Right lung (tissue), 5 donors: Measurements from ENCODE around the gene ATL3. TPM values are rescaled to one million over a fixed set of nuclear protein-coding genes. Genes with fewer than 3 reads are reported as not detected.
"Not testable (repeated sequence)": the region's sequence is repeated elsewhere in the genome, so short reads cannot be mapped to it uniquely, and the experiment has no call there.

Experiments
- DNase-seq, 2 donors: peaks; one replicate each; pipeline ENCODE4 v3.0.0-alpha.2; 2013
- polyA plus RNA-seq, 5 donors: library from polyadenylated mRNA; unstranded; fragments of 120-200 nt; gene quantifications; one replicate each; pipeline versions ENCODE4 v1.2.1 to v1.2.3, GENCODE V29; 2013; ENCODE audit warnings: inconsistent platforms in 1 of 5, low replicate concordance in 1 of 5; ENCODE audit not compliant: insufficient read length in 5 of 5, insufficient read depth in 1 of 5

The ATL3 gene
- polyA plus RNA-seq, 5 donors = 15.2 to 21.7 (median 19.0) TPM

DNA sequence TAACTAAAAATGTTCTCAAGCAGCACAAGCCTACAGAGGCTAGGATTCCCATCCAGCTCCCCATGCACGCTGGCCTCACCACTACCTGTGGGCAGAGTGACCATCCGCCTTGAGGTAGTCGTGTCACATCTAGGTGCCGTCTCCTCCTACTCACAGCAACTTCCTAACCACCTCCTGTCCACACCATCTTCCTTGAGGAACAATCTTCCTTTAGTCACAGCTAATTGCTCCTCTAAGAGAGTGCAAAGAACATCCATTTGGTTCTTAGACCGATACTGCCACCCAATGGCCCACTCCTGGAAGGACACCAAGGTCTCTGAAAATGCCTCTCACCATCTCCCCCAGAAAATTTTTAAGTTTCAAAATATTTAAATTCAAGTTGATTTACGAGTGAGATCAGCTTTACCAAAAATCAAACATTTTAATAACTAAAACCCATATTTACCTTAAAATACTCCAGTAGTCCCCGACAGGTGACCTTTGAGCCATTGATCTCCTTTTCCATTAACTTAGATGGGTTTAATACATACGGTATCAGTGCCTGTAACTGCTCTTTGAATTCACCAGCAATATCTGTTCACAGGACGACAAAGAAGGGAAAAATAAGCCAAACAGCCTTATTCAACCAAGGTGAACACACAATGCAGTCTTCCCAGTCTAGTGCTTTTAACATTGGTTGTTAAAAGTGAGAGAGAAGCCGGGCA is 35.3 kb downstream of the ATL3 start:
- peak; percentile 38 to 52 for DNase-seq

DNA sequence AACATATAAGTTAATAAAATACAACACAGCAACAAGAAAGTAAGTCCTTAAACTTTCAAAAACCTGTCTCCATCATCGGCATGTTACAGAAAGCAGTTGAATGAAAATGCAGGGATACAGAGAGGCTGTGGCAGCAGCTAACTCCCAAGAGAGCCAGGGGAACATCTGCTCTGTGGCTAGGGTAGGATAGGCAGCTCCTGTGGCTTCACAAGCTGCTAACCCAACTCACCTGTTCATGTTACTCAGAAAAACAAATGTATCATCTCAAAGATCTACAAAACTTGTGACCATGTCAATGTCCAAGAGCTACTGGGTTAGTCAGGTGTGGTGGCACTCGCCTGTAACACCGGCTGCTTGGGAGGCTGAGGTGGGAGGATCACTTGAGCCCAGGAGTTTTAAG is 41.8 kb downstream of the ATL3 start:
- no peak for DNase-seq

DNA sequence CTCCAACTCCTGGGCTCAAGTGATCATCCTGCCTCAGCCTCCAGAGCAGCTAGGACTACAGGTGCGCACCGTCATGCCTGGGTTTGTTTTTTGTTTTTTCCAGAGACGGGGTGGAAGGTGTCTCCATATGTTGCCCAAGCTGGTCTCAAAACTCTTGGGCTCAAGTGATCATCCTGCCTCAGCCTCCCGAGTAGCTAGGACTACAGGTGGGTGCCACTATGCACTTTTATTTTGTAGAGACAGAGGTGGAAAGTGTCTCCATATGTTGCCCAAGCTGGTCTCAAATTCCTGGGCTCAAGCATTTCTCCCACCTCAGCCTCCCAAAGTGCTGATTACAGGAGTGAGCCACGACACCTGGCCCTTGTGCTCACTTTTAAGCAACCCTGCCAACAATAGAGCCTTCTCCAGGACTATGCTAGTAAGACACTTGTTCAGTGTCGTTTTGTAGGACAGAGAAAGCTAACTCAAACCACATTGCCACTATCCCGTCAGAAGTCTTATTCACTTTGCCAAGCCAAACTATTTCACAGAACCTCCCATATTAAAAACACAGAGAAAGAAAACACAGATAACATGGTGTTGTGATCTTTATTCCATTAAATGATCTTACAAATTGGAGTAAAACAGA is 47.5 kb downstream of the ATL3 start:
- no peak for DNase-seq

DNA sequence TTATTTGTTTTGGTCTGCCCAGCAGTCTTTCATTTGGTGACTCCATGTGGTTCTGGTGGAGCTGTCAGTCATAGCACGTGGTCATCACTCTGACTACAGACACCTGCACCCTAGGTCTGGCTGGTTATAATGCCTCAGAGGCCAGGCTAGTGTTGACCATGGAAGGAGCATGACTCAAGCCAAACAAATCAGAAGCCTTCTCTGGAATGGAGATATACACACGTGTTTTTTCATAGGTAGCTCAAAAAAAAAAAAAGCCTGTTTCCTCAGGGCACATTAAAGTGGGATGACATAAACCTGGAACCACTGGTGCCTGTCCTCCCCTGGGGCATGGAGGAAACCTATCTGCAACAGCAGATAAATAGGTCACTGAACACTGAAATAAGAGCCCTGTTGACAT is 48.9 kb downstream of the ATL3 start:
- no peak for DNase-seq

- no peak for DNase-seq
Measured at GRCh38 chr11:63621071-63621470, 50.1 kb downstream of the ATL3 start.

- DNase-seq = no peak
Measured at GRCh38 chr11:63619967-63620366, 51.2 kb downstream of the ATL3 start.

GRCh38 chr11:63617686-63618085 is 53.5 kb downstream of the ATL3 start:
- DNase-seq = not testable (repeated sequence)

DNA sequence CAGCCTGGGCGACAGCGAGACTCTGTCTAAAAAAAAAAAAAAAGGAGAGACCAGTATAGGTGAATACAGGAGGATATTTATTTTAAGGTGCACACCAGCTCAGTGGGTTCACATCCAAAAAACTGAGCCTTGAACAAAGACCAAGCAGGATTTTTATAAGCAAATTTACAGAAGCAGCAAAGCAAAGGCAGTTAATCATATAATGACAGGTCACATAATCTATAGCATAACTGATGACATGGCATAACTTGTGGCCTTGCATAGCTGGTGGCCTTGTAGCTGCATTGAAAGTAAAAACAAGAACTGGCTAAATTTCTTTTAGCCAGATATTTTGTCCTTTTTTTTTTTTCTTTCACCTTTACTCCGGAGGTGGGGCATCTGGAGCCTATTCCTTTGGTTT is 54.2 kb downstream of the ATL3 start:
- DNase-seq = no peak

DNA sequence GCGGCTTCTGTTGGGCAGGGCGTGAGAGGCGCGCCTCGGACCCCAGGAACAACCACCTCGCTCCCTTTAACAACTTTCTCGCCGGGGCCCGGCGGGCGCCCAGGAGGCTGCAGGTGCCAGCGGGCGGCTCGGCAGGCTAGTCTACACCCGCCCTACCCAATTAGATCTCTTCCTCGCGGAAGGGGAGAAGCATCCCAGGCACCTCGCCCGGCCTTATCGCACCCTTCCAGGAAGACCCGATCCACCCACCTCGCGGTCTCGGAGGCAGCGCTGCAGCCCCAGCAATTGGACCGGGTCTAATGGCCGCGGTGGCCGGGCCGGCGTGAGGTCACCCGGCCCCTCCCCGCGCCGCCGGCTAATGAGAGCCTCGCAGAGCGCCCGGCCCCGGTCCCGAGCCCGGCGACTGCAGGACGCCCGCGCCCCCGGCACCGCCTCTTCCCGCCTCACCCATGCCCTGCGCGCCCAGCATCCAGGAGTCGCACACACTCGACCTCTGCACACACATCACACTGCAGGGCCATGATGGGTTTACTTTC is 57.0 kb downstream of the ATL3 start, which contains the start of gene PLAAT3:
PLAAT3 (minus strand) TSS at position 298 of the 536 bp plus-strand sequence. CDS start 419 bp downstream, outside the sequence.
- peak; percentile 15 to 19 for DNase-seq

- DNase-seq = peak; percentile 7 to 11
Measured at GRCh38 chr11:63613517-63614135, 57.5 kb downstream of the ATL3 start.

GRCh38 chr11:63612181-63612580 is 59.0 kb downstream of the ATL3 start:
- no peak for DNase-seq

DNA sequence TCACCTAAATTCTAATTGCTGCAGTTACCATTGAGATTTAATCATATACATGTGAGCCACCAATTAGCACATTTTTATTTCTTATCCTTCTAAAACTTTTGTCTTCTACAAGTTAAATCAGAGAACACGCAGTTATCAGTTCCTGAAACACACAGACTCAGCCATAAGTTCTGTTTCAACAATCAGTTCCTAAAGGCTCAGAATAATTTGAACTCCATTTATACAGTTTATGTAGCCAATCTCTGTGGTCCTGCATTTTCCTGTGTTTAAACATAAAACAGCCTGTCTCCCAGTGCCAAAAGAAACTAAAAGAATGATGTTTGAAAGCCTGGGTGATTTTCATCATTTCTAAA is 59.8 kb downstream of the ATL3 start:
- DNase-seq = no peak

DNA sequence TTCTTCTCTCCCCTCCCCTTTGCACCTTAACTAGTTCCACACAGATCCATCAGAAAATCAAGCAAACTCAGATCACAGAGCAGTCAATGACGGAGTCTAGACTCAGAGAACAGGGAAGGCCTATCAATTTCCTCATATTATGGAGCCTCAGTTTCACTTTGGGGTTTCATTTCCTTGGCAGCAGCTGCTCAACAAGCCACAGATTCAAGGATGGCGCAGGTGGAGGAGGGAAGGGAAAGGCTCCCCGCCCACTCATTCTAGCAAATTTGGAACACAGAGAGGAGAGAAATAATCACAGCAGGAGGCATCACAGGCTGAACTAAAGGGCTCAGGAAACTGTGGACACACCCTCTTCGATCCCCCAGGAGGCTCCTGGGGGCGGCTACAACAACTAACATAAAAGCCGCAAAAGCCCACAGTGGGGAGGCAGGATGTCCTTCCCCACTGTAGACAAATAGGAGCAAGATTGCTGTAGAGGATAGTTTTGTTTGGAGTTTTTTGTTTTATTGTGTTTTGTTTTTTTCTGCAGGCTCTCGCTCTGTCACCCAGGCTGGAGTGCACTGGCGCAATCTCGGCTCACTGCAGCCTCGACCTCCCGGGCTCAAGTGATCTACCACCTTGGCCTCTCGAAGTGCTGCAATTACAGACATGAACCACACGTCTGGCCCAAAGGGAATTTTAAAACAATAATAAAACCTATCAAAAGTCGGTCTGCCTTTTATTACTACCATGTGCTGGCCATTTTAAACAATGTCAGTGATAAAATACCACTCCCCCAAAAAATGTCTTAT is 60.4 kb downstream of the ATL3 start:
- DNase-seq = no peak

DNA sequence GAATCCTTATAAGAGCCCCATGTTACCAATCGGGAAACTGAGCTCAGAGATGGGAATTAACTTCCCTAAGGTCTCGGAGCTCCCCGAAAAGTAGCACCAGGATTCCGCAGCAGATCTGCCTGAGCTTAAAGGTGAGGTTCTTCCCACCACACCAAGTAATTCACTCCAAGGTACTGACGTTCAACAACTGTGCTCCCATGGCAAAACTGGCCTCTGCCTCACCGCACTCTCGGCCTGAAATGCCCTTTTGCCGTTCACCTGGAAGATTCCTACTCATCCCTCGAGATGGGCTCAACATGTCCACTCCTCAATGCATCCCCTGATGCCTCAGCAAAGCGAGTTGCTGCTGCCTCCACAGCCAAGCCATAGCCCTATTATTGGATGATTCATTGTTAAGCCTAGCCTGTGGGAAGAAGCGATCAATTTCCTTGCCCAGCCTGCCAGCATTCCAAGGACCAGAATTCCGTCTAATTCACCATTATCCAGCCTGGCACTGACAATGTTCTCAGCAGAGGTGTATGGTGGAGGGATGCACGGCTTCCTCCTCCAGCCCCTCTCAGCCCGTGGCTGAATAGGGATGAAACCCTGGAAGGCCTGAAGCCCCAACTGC is 61.1 kb downstream of the ATL3 start:
- DNase-seq = no peak

GRCh38 chr11:63609536-63609935 is 61.6 kb downstream of the ATL3 start:
- no peak for DNase-seq

DNA sequence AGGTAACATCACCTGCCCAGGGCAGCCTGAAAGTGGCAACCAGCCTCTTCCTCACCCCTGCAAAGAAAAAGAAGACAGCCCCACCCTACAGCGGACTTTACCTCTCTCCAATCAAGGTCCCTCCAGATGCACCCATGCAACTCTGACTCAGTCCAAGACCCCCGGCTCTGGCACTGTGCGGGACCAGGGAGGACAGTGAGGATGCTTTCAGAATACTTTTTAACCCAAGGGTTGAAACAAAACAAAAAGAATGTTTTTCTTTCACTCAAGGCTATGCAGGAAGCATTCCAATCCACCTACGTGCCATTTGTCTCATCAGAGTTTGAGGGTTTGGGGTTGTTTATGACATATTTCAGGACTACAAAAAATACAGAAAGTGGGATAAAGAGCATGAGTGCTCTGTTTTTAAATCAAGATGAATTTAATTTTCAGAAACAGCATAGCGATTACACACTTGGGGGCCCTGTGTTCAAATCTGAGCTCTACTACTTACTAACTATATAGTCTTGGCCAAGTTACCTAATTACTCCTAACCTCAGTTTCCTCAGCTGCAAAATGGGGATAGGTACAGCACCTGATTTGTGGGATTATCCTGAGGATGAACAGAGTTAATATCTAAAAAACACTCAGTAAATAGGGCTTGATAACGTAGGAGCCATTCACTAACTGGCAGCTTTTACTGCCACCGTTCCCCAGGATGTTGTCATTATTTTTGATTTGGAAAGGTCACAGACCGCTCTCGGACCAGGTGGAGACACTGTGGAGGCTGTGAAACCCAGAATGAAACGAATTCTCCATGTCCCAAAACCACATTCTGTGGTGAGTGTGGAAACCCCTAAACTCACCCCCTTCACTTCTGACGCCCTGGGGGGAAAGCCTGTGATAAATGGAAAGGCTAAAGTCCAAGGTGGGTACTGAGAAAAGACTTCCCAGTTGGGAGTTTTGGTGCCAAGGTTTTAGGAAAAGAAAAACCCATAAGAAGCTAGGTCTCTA is 62.5 kb downstream of the ATL3 start:
- DNase-seq = no peak

- no peak for DNase-seq
Measured at GRCh38 chr11:63603180-63603518, 68.0 kb downstream of the ATL3 start.

- peak; percentile 13 to 16 for DNase-seq
Measured at GRCh38 chr11:63602290-63603179, 68.6 kb downstream of the ATL3 start.
